Liver (tissue), 9 donors: ENCODE data around the gene P2RY8. TPM values are rescaled to one million over a fixed set of nuclear protein-coding genes. Genes with fewer than 3 reads are reported as not detected.

Experiments used
- DNase-seq: peaks from one replicate; pipeline ENCODE4 v3.0.0-alpha.2; 2017; ENCODE audit warnings: low spot score
- H3K27ac ChIP-seq, 2 donors: one replicate each; pipeline ENCODE4 v1.7.0; 2013; ENCODE audit warnings: inconsistent platforms in 2 of 2, low read length in 2 of 2, control low read depth in 1 of 2, low read depth in 1 of 2, mild to moderate bottlenecking in 1 of 2
- H3K27me3 ChIP-seq, 4 donors: one replicate each; pipeline versions ENCODE4 v1.6.1 to v1.7.0; 2013; ENCODE audit warnings: low read length in 3 of 4, inconsistent platforms in 1 of 4, mild to moderate bottlenecking in 1 of 4, moderate library complexity in 1 of 4; ENCODE audit not compliant: control insufficient read depth in 4 of 4, insufficient read depth in 4 of 4
- H3K36me3 ChIP-seq, 4 donors: one replicate each; pipeline versions ENCODE4 v1.6.1 to v1.7.0; 2013; ENCODE audit warnings: low read length in 3 of 4, mild to moderate bottlenecking in 3 of 4, low read depth in 1 of 4, moderate library complexity in 1 of 4; ENCODE audit not compliant: control insufficient read depth in 4 of 4, insufficient read depth in 3 of 4
- H3K4me1 ChIP-seq, 4 donors: one replicate each; pipeline versions ENCODE4 v1.6.1 to v1.7.0; 2013; ENCODE audit warnings: low read length in 3 of 4, mild to moderate bottlenecking in 3 of 4, moderate library complexity in 1 of 4; ENCODE audit not compliant: control insufficient read depth in 4 of 4, insufficient read depth in 4 of 4
- H3K4me3 ChIP-seq, 3 donors: one replicate each; pipeline versions ENCODE4 v1.6.1 to v1.7.0; 2013; ENCODE audit warnings: low read length in 3 of 3, control low read depth in 1 of 3, low read depth in 1 of 3, mild to moderate bottlenecking in 1 of 3
- H3K9ac ChIP-seq, 2 donors: one replicate each; pipeline ENCODE4 v1.7.0; 2013; ENCODE audit warnings: low read length in 2 of 2, mild to moderate bottlenecking in 2 of 2, moderate library complexity in 2 of 2, control low read depth in 1 of 2, low read depth in 1 of 2
- H3K9me3 ChIP-seq, 4 donors: one replicate each; pipeline versions ENCODE4 v1.6.1 to v1.7.0; 2013; ENCODE audit warnings: low read length in 3 of 4; ENCODE audit not compliant: control insufficient read depth in 4 of 4
- CTCF ChIP-seq: fragments of 150-350 bp; IDR thresholded peaks from 2 replicates; pipeline ENCODE4 v1.5.1; 2017; ENCODE audit warnings: improper control_type of control experiment, low read depth, low read length; ENCODE audit not compliant: missing input control
- EGR1 ChIP-seq, 2 donors: IDR thresholded peaks; 2 replicates each; pipeline ENCODE4 v1.6.1; 2016 to 2018; ENCODE audit warnings: antibody characterized with exemption in 2 of 2, low read depth in 2 of 2
- FOXA1 ChIP-seq: IDR thresholded peaks from 2 replicates; pipeline ENCODE4 v1.6.1; 2016; ENCODE audit warnings: antibody characterized with exemption
- FOXA2 ChIP-seq: IDR thresholded peaks from 2 replicates; pipeline ENCODE4 v1.6.1; 2016; ENCODE audit warnings: antibody characterized with exemption
- GABPA ChIP-seq, 2 donors: IDR thresholded peaks in 1 of 2; conservative IDR thresholded peaks in 1 of 2; 2 replicates each; pipeline ENCODE4 v1.6.1; 2016; ENCODE audit warnings: antibody characterized with exemption in 2 of 2, mild to moderate bottlenecking in 1 of 2, moderate library complexity in 1 of 2
- HNF4A ChIP-seq, 2 donors: conservative IDR thresholded peaks; 2 replicates each; pipeline ENCODE4 v1.6.1; 2016; ENCODE audit warnings: antibody characterized with exemption in 2 of 2, mild to moderate bottlenecking in 2 of 2
- HNF4G ChIP-seq: IDR thresholded peaks from 2 replicates; pipeline ENCODE4 v1.6.1; 2016; ENCODE audit warnings: antibody characterized with exemption
- JUND ChIP-seq, 2 donors: IDR thresholded peaks; 2 replicates each; pipeline ENCODE4 v1.6.1; 2016; ENCODE audit warnings: antibody characterized with exemption in 2 of 2
- MAX ChIP-seq: IDR thresholded peaks from 2 replicates; pipeline ENCODE4 v1.6.1; 2016; ENCODE audit warnings: antibody characterized with exemption
- NR2F2 ChIP-seq: IDR thresholded peaks from 2 replicates; pipeline ENCODE4 v1.6.1; 2016; ENCODE audit warnings: antibody characterized with exemption
- RAD21 ChIP-seq, 2 donors: IDR thresholded peaks; 2 replicates each; pipeline ENCODE4 v1.6.1; 2016; ENCODE audit warnings: antibody characterized with exemption in 2 of 2, mild to moderate bottlenecking in 2 of 2
- REST ChIP-seq: IDR thresholded peaks from 2 replicates; pipeline ENCODE4 v1.6.1; 2016; ENCODE audit warnings: antibody characterized with exemption, mild to moderate bottlenecking
- RXRA ChIP-seq, 2 donors: IDR thresholded peaks; 2 replicates each; pipeline ENCODE4 v1.6.1; 2017 to 2018; ENCODE audit warnings: antibody characterized with exemption in 2 of 2, mild to moderate bottlenecking in 1 of 2
- SP1 ChIP-seq: IDR thresholded peaks from 2 replicates; pipeline ENCODE4 v1.6.1; 2018; ENCODE audit warnings: antibody characterized with exemption, mild to moderate bottlenecking
- TAF1 ChIP-seq: conservative IDR thresholded peaks from 2 replicates; pipeline ENCODE4 v1.6.1; 2016; ENCODE audit warnings: antibody characterized with exemption, mild to moderate bottlenecking
- YY1 ChIP-seq: IDR thresholded peaks from 2 replicates; pipeline ENCODE4 v1.6.1; 2016; ENCODE audit warnings: antibody characterized with exemption, mild to moderate bottlenecking
- ZBTB33 ChIP-seq: IDR thresholded peaks from 2 replicates; pipeline ENCODE4 v1.6.1; 2016; ENCODE audit warnings: antibody characterized with exemption
- WGBS: extraction: QIAGEN DNeasy Blood & Tissue Kit; methylation state at CpG from one replicate; pipeline ENCODE4 v1.1.7; 2013; 5-methylcytosine and 5-hydroxymethylcytosine counted together
- polyA plus RNA-seq, 2 donors: library from polyadenylated mRNA; stranded (reverse) in 1 of 2; unstranded in 1 of 2; fragments of 200-250 nt in 1 of 2; fragments of >200 nt in 1 of 2; fragmentation: Nextera tagmentation in 1 of 2; extraction: Ambion mirVana in 1 of 2; gene quantifications; one replicate each; pipeline versions ENCODE4 v1.2.1 to v1.2.3, GENCODE V29; 2013 to 2015
- total RNA-seq, 2 donors: library from RNA; depleted of rRNA; stranded (reverse); fragments of >200 nt; gene quantifications; one replicate each; pipeline ENCODE4 v1.2.3, GENCODE V29; 2014
- TF ChIP-seq, protein P1 (sequence below): IDR thresholded peaks from 2 replicates; pipeline ENCODE4 v1.6.1; 2016; ENCODE audit warnings: antibody characterized with exemption
- donor health status: healthy.
- donor health status: healthy.
- donor health status: healthy.
- donor health status: healthy.
- donor health status: healthy.

Gene P2RY8
- total and polyA plus RNA-seq, 4 donors = 0.24 to 4.4 (median 0.59) TPM

- WGBS = 9% methylated on average over 26 of the region's 26 CpGs
- DNase-seq = peak; percentile 59
- Histone ChIP-seq H3K27ac (peak overlapping the region; percentile 9 to 71), H3K4me1 (peaks cover 0 to 11% (median 5%) of the 10 kb centered on the region in 4 donors), H3K36me3 (no peaks in the 10 kb centered on the region), H3K27me3 (no peaks in the 10 kb centered on the region), H3K9ac (peak overlapping the region in 1 of 2 donors; percentile 42), H3K4me3 (no peak overlapping the region), H3K9me3 (no peaks in the 10 kb centered on the region)
- TF ChIP-seq JUND (IDR thresholded peaks at IDR 0.05) (peak in 1 of 2 donors; percentile 11), CTCF (no peak), SP1 (peak; percentile 69), FOXA2 (peak; percentile 35), RAD21 (IDR thresholded peaks at IDR 0.05) (peak; percentile 37 to 58), EGR1 (IDR thresholded peaks at IDR 0.05; ENCODE audit: low read depth in 2 of 2) (peak; percentile 39 to 46), HNF4A (conservative IDR thresholded peaks at IDR 0.05) (peak in 1 of 2 donors; percentile 39), FOXA1 (no peak), YY1 (peak; percentile 11), HNF4G (no peak), REST (no peak), NR2F2 (no peak), ZBTB33 (no peak), TAF1 (no peak), GABPA (IDR thresholded peaks at IDR 0.05 in 1 of 2, conservative IDR thresholded peaks at IDR 0.05 in 1 of 2) (peak in 1 of 2 donors; percentile 41), MAX (peak; percentile 80), RXRA (IDR thresholded peaks at IDR 0.05) (peak; percentile 56 to 62)
- TF ChIP-seq, protein P1, sequence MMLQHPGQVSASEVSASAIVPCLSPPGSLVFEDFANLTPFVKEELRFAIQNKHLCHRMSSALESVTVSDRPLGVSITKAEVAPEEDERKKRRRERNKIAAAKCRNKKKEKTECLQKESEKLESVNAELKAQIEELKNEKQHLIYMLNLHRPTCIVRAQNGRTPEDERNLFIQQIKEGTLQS = peak; percentile 93
Measured at GRCh38 chrX:1481636-1482529, 55.1 kb downstream of the P2RY8 start.
